ENCODE data around the gene LMBRD2. TPM values are rescaled to one million over a fixed set of nuclear protein-coding genes. Genes with fewer than 3 reads are reported as not detected.

The LMBRD2 gene
- total RNA-seq, 1 donor from 2014 or later = 6.4 TPM

DNA sequence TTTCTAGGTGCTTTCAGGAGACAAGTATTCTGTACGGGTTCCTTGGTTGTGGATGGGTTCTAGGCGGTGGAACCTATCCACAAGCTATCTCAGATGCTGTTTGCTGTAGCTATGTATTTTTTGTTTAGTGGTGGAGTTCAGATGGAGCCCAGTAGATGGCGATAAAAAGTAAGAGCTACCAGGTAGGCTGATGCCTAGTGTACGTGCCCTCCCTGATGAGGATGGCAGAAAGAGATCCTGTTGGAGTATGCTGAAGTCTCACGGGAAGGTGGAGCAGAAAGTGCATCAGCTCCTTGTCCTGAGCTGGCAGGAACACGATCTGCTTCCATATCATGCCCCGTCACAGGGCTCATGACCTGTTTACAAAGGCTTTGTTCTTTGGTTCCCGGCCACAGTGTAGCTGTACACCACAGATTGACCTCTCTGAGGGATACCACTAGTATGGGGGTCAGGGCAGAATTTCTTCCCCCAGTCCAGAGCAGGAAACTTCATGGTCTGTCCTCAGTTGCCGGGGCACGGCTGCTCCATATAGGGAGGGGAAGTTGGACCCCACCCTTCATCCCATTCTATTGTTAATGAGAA lies 72.4 kb downstream of the LMBRD2 start:
- Mint-ChIP-seq H3K4me3 (ENCODE audit: unreplicated experiment) (no peak overlapping the region), H3K36me3 (ENCODE audit: low read depth, unreplicated experiment) (no peaks in the 10 kb centered on the region), H3K27me3 (ENCODE audit: low read depth, unreplicated experiment) (peaks cover 2% of the 10 kb centered on the region), H3K27ac (ENCODE audit: unreplicated experiment) (no peak overlapping the region), H3K4me1 (ENCODE audit: low read depth, unreplicated experiment) (no peaks in the 10 kb centered on the region), H3K9me3 (ENCODE audit: unreplicated experiment) (no peaks in the 10 kb centered on the region)
- Histone ChIP-seq H3K4me2 (ENCODE audit: low read length) (no peak overlapping the region), H2AFZ (ENCODE audit: low read depth, low read length) (peak overlapping the region; percentile 57), H3K27me3 (ENCODE audit: insufficient read depth, low read length) (peaks cover 2% of the 10 kb centered on the region), H3K79me2 (ENCODE audit: insufficient read depth, low read length) (no peaks in the 10 kb centered on the region), H3K9me3 (ENCODE audit: insufficient read depth, low read depth, low read length) (no peaks in the 10 kb centered on the region), H3K4me3 (ENCODE audit: insufficient read depth, low read depth, low read length) (no peak overlapping the region), H3K36me3 (ENCODE audit: insufficient read depth, low read length) (no peaks in the 10 kb centered on the region), H3K9ac (ENCODE audit: low read length) (no peak overlapping the region), H3K27ac (ENCODE audit: low read depth, low read length) (no peak overlapping the region), H4K20me1 (ENCODE audit: insufficient read depth, low read length) (no peaks in the 10 kb centered on the region), H3K4me1 (ENCODE audit: insufficient read depth, low read length) (no peaks in the 10 kb centered on the region)
- FAIRE-seq (peak; percentile 43), DNase-seq (ENCODE audit: low read depth) (peak; percentile 23)
- TF ChIP-seq, protein P1, sequence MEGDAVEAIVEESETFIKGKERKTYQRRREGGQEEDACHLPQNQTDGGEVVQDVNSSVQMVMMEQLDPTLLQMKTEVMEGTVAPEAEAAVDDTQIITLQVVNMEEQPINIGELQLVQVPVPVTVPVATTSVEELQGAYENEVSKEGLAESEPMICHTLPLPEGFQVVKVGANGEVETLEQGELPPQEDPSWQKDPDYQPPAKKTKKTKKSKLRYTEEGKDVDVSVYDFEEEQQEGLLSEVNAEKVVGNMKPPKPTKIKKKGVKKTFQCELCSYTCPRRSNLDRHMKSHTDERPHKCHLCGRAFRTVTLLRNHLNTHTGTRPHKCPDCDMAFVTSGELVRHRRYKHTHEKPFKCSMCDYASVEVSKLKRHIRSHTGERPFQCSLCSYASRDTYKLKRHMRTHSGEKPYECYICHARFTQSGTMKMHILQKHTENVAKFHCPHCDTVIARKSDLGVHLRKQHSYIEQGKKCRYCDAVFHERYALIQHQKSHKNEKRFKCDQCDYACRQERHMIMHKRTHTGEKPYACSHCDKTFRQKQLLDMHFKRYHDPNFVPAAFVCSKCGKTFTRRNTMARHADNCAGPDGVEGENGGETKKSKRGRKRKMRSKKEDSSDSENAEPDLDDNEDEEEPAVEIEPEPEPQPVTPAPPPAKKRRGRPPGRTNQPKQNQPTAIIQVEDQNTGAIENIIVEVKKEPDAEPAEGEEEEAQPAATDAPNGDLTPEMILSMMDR (IDR thresholded peaks at IDR 0.05; ENCODE audit: insufficient read depth, low read depth, low read length) = peak; percentile 65
- no peak for TF ChIP-seq EZH2 (IDR thresholded peaks at IDR 0.05; ENCODE audit: insufficient read depth, low read length)

- Mint-ChIP-seq H3K27me3 (ENCODE audit: low read depth, unreplicated experiment) (peaks cover 4% of the 10 kb centered on the region), H3K9me3 (ENCODE audit: unreplicated experiment) (no peaks in the 10 kb centered on the region)
- no peak for FAIRE-seq
These were observed 73.3 kb downstream of the LMBRD2 start for GRCh38 chr5:36078430-36078829.

More at GRCh38 chr5:36078430-36078829, 73.3 kb downstream of the LMBRD2 start:
- H3K27ac Mint-ChIP-seq (ENCODE audit: unreplicated experiment) = no peak overlapping the region
- Histone ChIP-seq H3K27ac (ENCODE audit: low read depth, low read length) (no peak overlapping the region), H3K9ac (ENCODE audit: low read length) (no peak overlapping the region), H3K4me1 (ENCODE audit: insufficient read depth, low read length) (no peaks in the 10 kb centered on the region), H3K27me3 (ENCODE audit: insufficient read depth, low read length) (peaks cover 2% of the 10 kb centered on the region), H4K20me1 (ENCODE audit: insufficient read depth, low read length) (no peaks in the 10 kb centered on the region), H3K36me3 (ENCODE audit: insufficient read depth, low read length) (no peaks in the 10 kb centered on the region), H3K4me2 (ENCODE audit: low read length) (no peak overlapping the region), H3K4me3 (ENCODE audit: insufficient read depth, low read depth, low read length) (no peak overlapping the region), H3K9me3 (ENCODE audit: insufficient read depth, low read depth, low read length) (no peaks in the 10 kb centered on the region), H3K79me2 (ENCODE audit: insufficient read depth, low read length) (no peaks in the 10 kb centered on the region), H2AFZ (ENCODE audit: low read depth, low read length) (no peak overlapping the region)
- no peak overlapping the region for H3K4me3 Mint-ChIP-seq (ENCODE audit: unreplicated experiment)
- no peaks in the 10 kb centered on the region for H3K36me3 Mint-ChIP-seq (ENCODE audit: low read depth, unreplicated experiment)
- no peaks in the 10 kb centered on the region for H3K4me1 Mint-ChIP-seq (ENCODE audit: low read depth, unreplicated experiment)
- TF ChIP-seq EZH2 (IDR thresholded peaks at IDR 0.05; ENCODE audit: insufficient read depth, low read length) = no peak
- TF ChIP-seq, protein P1 (IDR thresholded peaks at IDR 0.05; ENCODE audit: insufficient read depth, low read depth, low read length) = no peak
- DNase-seq (ENCODE audit: low read depth) = no peak
